Uterus (tissue), 4 donors: ENCODE measurements around the gene MIPOL1. TPM values are rescaled to one million over a fixed set of nuclear protein-coding genes. Genes with fewer than 3 reads are reported as not detected.
"Not testable (repeated sequence)": the region's sequence is repeated elsewhere in the genome, so short reads cannot be mapped to it uniquely, and the experiment has no call there.

Experiments used
- DNase-seq, 2 donors: peaks; one replicate each; pipeline ENCODE4 v3.0.0-alpha.2; 2019 to 2020
- H3K27ac ChIP-seq, 2 donors: fragments of 200-600 bp; sonication (generic); 1 replicate in 1 of 2; 2 replicates in 1 of 2; pipeline ENCODE4 v1.5.1; 2016 to 2018
- H3K27me3 ChIP-seq, 2 donors: fragments of 200-600 bp; sonication (generic); one replicate each; pipeline ENCODE4 v1.5.1; 2018 to 2019; ENCODE audit warnings: control low read depth in 1 of 2
- H3K36me3 ChIP-seq, 2 donors: fragments of 200-600 bp; sonication (generic); one replicate each; pipeline ENCODE4 v1.5.1; 2019; ENCODE audit warnings: control low read depth in 1 of 2
- H3K4me1 ChIP-seq, 2 donors: fragments of 200-600 bp; sonication (generic); one replicate each; pipeline ENCODE4 v1.5.1; 2018 to 2019; ENCODE audit warnings: control low read depth in 1 of 2
- H3K4me3 ChIP-seq, 2 donors: fragments of 200-600 bp; sonication (generic); 1 replicate in 1 of 2; 2 replicates in 1 of 2; pipeline ENCODE4 v1.5.1; 2018 to 2019; ENCODE audit warnings: mild to moderate bottlenecking in 1 of 2
- H3K9me3 ChIP-seq, 2 donors: fragments of 200-600 bp; sonication (generic); one replicate each; pipeline ENCODE4 v1.5.1; 2019; ENCODE audit warnings: control low read depth in 1 of 2
- CTCF ChIP-seq, 4 experiments: fragments of 200-600 bp in 2 of 4; fragments of 450-650 bp in 2 of 4; sonication (generic) in 2 of 4; IDR thresholded peaks; one replicate each; pipeline ENCODE4 v1.5.1; 2016 to 2019; ENCODE audit warnings: antibody characterized with exemption in 4 of 4, mild to moderate bottlenecking in 2 of 4, moderate library complexity in 1 of 4
- POLR2A ChIP-seq, 2 donors: fragments of 450-650 bp; IDR thresholded peaks; one replicate each; pipeline ENCODE4 v1.6.1; 2016; ENCODE audit warnings: antibody characterized with exemption in 2 of 2, mild to moderate bottlenecking in 1 of 2, moderate library complexity in 1 of 2
- intact Hi-C: fragments of 100-400 bp; cut with DNase I; formaldehyde crosslinking; loops from one replicate; pipeline ENCODE4 v1.15.1; 2023; ENCODE audit warnings: low total_unique reads
- total RNA-seq, 4 donors: library from RNA; depleted of rRNA in 3 of 4; stranded (reverse); fragments of >200 nt in 3 of 4; gene quantifications; one replicate each; pipeline versions ENCODE4 v1.1.0 to v1.2.4, GENCODE V29; 2014 to 2023
- donor health status: DM: yes; HTN: yes; CAD: no.

MIPOL1 gene
- total RNA-seq, 4 donors from 2014 or later, result 22.8 to 52.1 (median 39.4) TPM

DNA sequence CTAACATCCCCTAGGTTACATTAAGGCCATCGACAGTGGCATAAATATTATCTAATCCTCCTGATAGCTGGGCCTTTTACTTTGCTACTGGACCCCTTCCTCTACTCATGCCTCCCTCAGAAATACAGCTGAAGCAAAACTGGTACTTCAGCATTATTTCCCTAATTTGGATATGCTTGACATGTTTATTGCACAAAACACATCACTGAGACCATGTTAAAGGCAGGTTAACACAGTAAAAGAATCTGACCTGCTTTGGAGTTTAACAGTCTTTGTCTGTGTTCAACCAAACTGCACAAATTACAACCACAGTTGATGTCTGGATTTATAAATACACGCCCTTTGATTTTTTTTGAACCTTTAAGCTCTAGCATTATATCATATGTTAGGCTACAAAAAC is 240.7 kb downstream of the MIPOL1 start:
- Histone ChIP-seq H3K27ac (no peak overlapping the region), H3K27me3 (no peaks in the 10 kb centered on the region), H3K4me3 (no peak overlapping the region), H3K9me3 (no peaks in the 10 kb centered on the region), H3K4me1 (no peaks in the 10 kb centered on the region), H3K36me3 (no peaks in the 10 kb centered on the region)
- DNase-seq, result no peak
- intact Hi-C loops, result no loop called here
- no peak for TF ChIP-seq POLR2A (IDR thresholded peaks at IDR 0.05)
- no peak for TF ChIP-seq CTCF (IDR thresholded peaks at IDR 0.05)

DNA sequence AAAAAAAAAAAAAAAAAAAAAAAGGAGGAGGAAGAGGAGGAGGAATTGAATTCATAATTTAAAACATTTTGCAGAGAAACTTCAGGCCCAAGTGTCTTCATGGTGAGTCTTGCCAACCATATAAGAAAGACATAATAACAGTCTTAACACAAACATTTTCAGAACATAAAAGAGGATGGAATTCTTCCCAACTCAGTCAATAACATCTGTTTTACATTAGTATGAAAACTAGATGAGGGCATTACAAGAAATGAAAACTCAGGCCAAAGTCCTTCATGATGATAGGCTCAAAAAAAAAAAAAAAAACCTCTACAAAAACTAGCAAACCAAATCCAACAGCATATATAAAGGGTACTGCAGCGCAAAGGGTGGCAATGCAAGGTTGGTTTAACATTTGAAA is 245.7 kb downstream of the MIPOL1 start:
- Histone ChIP-seq H3K4me3 (no peak overlapping the region), H3K36me3 (no peaks in the 10 kb centered on the region), H3K9me3 (peaks cover 0 to 8% of the 10 kb centered on the region in 2 donors), H3K27me3 (no peaks in the 10 kb centered on the region), H3K4me1 (no peaks in the 10 kb centered on the region), H3K27ac (no peak overlapping the region)
- intact Hi-C loops, result no loop called here
- TF ChIP-seq POLR2A (IDR thresholded peaks at IDR 0.05) (no peak), CTCF (IDR thresholded peaks at IDR 0.05) (no peak)
- no peak for DNase-seq

GRCh38 chr14:37447883-37448391 is 250.2 kb downstream of the MIPOL1 start:
- Histone ChIP-seq H3K4me3 (no peak overlapping the region), H3K27me3 (no peaks in the 10 kb centered on the region), H3K4me1 (no peaks in the 10 kb centered on the region), H3K9me3 (peaks cover 0 to 8% of the 10 kb centered on the region in 2 donors), H3K36me3 (no peaks in the 10 kb centered on the region), H3K27ac (no peak overlapping the region)
- no peak for DNase-seq
- TF ChIP-seq POLR2A (IDR thresholded peaks at IDR 0.05), result no peak
- intact Hi-C loops, result no loop called here

GRCh38 chr14:37452323-37452722 is 254.6 kb downstream of the MIPOL1 start:
- DNase-seq, result no peak
- no peaks in the 10 kb centered on the region for H3K9me3 ChIP-seq
- no peaks in the 10 kb centered on the region for H3K4me1 ChIP-seq
- no peaks in the 10 kb centered on the region for H3K36me3 ChIP-seq
- no peak overlapping the region for H3K27ac ChIP-seq
- H3K27me3 ChIP-seq, result no peaks in the 10 kb centered on the region
- TF ChIP-seq CTCF (IDR thresholded peaks at IDR 0.05) (no peak), POLR2A (IDR thresholded peaks at IDR 0.05) (no peak)
- intact Hi-C loops, result no loop called here
- no peak overlapping the region for H3K4me3 ChIP-seq

- Histone ChIP-seq H3K4me3 (no peak overlapping the region), H3K27me3 (no peaks in the 10 kb centered on the region), H3K4me1 (no peaks in the 10 kb centered on the region), H3K9me3 (no peaks in the 10 kb centered on the region), H3K27ac (no peak overlapping the region), H3K36me3 (no peaks in the 10 kb centered on the region)
- intact Hi-C loops, result no loop called here
- no peak for TF ChIP-seq CTCF (IDR thresholded peaks at IDR 0.05)
- TF ChIP-seq POLR2A (IDR thresholded peaks at IDR 0.05), result no peak
- DNase-seq, result no peak
Measured at GRCh38 chr14:37453985-37454384, 256.2 kb downstream of the MIPOL1 start.

- no peak for DNase-seq
Measured at GRCh38 chr14:37457334-37457733, 259.6 kb downstream of the MIPOL1 start.

DNA sequence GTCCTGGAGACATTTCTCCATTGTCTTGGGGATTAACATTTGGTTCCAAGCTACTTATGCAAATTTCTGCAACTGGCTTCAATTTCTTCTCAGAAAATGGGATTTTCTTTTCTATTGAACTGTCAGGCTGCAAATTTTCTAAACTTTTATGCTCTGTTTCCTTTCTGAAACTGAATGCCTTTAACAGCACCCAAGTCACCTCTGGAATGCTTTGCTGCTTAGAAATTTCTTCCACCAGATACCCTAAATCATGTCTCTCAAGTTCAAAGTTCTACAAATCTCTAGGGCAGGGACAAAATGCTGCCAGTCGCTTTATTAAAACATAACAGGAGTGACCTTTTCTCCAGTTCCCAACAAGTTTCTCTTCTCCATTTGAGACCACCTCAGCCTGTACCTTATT is 264.7 kb downstream of the MIPOL1 start:
- H3K27me3 ChIP-seq, H3K9me3 ChIP-seq, DNase-seq, H3K4me3 ChIP-seq, intact Hi-C loops, H3K27ac ChIP-seq, H3K36me3 ChIP-seq, H3K4me1 ChIP-seq: not testable (repeated sequence)

More at GRCh38 chr14:37457334-37457733, 259.6 kb downstream of the MIPOL1 start:
- Histone ChIP-seq H3K27ac (no peak overlapping the region), H3K9me3 (no peaks in the 10 kb centered on the region), H3K4me1 (no peaks in the 10 kb centered on the region), H3K4me3 (no peak overlapping the region), H3K27me3 (no peaks in the 10 kb centered on the region), H3K36me3 (no peaks in the 10 kb centered on the region)
- intact Hi-C loops, result no loop called here
- no peak for TF ChIP-seq POLR2A (IDR thresholded peaks at IDR 0.05)
